AML-193 (cell line): ENCODE results near the gene DHRS1.
A peak's percentile ranks its signal among the peaks of the same experiment; 100 is the strongest.

Experiments used
- DNase-seq, 2 experiments: peaks; one replicate each; lab custom pipeline; 2025; lab: John Stamatoyannopoulos, UW

The DHRS1 gene

DNA sequence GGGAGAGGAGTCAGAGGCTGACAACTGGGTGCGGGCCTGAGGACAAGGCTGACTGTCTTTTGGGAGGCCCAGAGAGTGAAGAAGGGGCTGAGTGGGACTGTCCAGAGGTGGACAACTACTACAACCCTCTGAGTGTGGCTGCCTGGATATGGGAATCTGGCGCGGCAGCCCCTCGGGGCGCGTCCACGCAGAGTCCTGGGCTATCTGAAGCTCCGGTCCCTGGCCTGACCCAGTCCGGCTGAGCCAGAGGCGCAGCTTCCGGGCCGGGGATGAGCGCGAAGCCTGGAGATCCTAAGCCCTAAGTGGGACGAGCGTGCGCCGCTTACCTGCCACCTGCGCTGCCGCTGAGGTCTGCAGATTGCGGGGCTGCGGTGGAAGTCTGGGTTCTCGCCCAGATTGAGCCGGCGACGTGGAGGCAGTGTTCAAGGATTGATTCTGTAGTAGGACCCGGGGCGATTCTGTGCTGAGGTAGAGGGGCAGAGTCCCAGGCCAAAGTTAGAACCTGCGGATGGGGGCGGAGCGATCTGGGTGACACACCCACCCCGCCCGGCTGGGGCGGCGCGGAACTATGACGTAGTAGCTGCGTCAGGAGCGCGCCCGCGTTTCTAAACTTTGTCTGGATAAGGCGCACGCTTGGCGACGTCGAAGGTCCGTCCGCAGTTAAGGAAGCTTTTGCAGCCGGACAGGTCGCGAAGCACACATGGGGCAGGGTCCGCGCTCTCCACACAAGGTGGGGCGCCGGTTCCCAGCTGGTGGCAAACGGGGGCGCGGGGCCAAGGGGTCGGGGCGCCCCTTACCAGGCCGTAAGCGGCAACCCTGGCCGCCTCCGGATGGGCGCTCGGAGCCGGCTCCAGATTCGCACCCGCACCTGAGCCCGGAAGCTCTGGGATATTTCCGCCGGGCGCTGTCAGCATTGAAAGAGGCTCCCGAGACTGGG is at the start of gene DHRS1, which contains the start of gene NOP9:
TSS of gene DHRS1 (minus strand) at position 526 of the 937 bp plus-strand sequence. CDS start 674 bp downstream, outside the sequence.
TSS of gene NOP9 (plus strand) at position 596 of the 937 bp plus-strand sequence. CDS start at position 701, 105 bp downstream.
- DNase-seq = peak; percentile 72 to 84

DNA sequence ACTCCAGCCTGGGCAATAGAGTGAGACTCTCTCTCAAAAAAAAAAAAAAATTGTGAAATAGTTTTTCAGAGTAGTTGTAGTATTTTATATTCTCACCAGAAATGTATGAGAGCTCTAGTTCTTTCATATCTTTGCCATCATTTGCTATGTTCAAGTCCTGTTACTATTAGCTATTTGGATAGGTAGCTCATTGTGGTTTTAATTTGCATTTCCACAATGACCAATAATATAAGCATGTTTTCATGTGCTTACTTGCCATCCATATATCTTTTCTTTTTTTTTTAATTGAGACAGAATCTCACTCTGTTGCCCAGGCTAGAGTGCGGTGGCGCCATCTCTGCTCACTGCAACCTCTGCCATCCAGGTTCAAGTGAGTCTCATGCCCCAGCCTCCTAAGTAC is 48.6 kb upstream of the DHRS1 start:
- DNase-seq = no peak

DNA sequence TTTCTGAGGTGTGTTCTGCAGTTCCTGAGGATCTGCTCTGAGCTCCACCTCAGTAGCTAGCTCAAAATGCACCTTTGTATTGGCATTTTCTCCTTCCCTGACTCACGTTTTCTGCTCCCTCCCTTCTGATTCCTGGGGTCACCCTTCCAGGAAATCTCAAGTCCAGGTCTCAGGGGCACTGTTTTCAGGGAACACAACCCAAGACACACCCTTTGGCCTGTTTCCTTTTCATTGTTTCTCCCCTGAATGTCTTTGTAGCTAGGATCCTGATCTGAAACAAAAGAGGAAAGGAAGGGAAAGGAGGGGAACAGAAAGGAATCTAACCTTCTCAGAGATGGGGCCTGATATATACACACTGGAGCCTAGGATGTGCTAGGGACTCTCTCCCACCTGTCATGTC is 47.6 kb upstream of the DHRS1 start:
- DNase-seq = no peak

DNA sequence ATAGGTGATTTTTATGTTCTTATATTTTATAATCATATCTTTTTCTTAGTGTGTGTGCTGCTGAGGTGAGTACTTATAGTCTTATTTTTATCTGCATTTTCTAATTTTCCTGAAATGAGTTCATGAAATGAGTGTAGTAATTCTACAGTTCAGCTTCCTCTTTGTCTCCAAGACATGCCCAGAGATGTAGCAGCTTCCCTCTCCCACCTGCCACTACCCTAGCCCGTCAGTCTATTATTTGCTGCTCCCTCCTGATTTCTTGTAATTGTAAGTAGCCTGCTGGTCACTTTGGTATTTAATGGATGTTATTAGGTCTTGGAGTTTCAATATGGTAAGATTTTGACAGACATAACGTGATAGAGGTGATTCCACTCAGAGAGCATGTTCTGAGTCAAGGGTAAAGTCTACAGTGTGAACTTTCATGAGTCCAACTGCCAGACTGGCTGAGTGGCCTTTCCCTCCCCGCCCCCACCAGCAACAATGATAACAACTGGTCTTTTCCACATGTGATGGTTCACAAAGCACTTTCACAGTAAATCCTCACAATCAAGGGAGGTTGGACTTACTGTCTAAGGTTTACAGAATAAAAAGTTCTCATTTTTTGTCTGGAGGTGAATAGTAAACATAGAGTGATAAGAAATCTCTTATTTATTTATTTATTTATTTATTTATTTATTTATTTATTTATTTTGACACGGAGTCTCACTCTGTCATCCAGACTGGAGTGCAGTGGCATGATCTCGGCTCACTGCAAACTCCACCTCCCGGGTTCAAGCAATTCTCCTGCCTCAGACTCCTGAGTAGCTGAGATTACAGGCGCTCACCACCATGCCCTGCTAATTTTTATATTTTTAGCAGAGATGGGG is 44.4 kb upstream of the DHRS1 start:
- DNase-seq = peak; percentile 18 to 26

DNA sequence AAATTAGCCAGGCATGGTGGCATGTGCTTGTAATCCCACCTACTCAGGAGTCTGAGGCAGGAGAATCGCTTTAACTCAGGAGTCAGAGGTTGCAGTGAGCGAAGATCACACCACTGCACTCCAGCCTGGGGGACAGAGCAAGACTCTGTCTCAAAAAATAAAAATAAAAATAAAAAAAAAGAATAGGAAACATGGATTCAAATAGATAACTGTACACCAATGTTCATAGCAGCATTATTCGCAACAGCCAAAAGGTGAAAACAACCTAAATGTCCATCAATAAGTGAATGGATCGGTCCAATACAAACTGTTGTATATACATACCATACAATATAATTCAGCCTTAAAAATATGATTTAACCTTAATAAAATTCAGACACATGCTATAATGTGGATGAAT is 43.3 kb upstream of the DHRS1 start:
- DNase-seq = no peak

DNA sequence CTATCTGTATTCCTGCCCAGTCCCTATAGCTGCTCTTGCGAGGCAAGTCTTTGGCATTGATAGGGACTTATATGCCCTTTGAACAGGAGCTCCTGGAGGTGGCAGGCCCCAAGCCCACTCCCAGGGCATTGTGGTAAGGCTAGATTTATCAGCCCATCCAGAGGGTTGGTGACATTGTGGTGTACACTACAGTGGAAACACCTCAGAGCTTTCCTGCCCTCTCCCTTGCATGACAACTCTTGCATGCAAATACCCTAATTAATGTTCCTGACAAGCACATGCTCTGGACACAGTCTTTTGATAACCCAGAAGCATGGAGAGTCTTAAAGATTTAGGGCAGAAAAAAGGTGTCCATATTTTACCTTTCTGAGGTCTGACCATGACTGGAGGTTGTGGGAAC is 41.0 kb upstream of the DHRS1 start:
- no peak for DNase-seq

DNA sequence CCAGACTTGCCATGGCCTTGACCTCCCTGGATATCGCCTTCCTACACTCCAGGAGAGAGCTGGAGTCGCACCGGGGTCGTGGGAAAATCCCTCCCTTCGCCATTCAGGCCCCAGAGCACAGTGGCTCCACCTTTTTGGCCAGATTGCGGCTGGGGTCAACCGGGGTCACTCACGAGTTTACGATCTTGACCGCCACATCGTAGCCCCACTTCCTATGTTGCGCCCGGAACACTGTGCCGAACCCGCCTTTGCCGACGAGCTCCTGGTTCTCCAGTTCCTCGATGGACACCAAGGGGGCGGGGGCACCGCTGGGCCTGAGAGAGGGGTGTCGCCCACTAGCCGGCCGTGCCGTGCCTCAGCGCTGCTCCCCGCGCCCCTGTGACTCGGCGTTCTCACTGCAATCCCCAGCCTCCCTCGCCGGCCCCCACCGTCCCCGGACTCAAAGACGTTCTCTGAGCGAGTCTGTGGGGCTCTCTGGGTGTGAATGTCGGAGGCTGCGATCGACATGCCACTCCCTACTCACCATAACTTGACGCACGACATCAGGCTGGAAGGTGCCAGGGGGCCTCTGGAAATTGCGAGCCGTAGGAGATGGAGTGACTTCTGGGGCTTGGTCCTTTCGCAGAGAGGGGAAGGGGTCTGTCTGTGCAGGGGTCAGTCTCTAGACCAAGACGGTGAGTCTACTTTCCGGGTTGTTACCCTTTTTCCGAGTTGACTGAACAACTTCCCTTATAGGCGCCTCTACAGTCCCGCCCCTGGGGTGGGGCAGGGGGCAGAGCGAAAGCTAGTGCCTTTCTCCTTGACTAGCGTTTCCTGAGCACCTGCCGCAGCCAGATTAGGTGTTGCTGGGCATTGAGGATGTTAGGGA is 39.9 kb upstream of the DHRS1 start, which contains the start of gene RIPK3:
TSS of gene RIPK3 (minus strand) at position 708 of the 868 bp plus-strand sequence. CDS start at position 543, 165 bp downstream.
- peak; percentile 40 to 43 for DNase-seq

DNA sequence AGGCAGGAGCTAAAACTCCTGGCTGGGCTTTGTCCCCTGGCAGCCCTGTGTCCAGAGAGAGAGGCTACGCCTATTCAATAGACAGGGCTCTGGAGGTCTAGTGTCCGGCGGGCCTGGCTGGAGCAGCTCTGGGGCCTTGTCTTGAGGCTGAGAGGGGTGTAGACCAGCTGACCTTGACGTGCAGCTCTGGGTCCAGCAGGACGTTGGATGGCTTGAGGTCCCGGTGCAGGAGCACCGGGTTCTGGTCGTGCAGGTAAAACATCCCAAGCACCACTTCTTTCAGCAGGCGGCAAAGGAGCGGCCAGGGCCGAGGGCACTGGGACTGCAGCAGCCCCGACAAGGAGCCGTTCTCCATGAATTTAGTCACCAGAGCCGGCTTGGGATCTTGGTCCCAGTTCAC is 39.3 kb upstream of the DHRS1 start:
- DNase-seq = no peak

DNA sequence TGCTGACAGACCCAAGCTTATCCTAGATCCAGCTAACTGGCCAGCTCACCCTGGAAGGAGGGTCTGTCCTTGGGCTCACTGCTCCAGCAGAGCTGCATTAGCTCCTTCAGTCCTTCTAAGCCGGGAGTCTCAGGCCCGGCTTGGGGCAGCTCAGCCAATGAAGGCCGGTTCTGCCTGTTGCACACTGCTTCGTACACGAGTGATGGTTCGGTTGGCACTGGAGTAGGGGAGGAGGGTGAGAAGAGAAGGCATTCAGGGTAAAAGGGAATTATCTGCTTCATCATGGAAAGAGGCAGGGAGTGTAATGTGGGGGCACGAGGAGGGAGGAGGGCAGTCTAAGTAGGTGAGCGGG is 38.2 kb upstream of the DHRS1 start:
- no peak for DNase-seq

DNA sequence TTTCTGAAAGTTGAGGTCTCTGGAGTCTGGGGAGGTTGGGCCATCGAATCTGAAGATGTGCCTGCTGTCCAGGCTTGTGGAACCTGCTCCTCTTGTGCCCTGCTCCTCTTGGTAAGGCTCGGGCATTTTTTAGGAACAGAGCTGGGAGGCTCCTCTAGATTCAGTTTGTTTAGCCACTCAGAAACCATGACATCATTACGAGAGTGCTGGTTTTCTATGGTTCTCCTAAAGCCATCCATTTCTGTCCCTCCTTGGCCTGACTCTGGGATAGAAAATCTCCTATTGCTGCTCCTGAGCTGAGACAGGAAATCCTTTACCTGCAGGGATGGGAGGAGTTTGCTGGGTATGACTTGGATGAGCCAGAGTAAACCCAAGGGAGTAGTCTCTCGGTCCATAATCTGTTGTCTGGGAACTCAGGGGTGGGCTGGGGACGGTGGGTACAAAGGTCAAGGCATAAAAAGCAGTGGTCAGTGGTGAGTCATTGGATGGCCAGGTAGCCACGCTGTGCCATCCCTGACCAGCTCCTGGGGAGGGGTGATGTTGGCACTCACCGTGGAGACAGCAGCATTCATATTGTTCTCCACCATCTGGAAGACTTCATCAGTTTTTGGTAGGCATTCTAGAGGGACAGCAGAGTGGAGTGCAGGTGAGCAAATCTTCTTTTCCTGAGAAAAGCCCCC is 37.7 kb upstream of the DHRS1 start:
- no peak for DNase-seq

DNA sequence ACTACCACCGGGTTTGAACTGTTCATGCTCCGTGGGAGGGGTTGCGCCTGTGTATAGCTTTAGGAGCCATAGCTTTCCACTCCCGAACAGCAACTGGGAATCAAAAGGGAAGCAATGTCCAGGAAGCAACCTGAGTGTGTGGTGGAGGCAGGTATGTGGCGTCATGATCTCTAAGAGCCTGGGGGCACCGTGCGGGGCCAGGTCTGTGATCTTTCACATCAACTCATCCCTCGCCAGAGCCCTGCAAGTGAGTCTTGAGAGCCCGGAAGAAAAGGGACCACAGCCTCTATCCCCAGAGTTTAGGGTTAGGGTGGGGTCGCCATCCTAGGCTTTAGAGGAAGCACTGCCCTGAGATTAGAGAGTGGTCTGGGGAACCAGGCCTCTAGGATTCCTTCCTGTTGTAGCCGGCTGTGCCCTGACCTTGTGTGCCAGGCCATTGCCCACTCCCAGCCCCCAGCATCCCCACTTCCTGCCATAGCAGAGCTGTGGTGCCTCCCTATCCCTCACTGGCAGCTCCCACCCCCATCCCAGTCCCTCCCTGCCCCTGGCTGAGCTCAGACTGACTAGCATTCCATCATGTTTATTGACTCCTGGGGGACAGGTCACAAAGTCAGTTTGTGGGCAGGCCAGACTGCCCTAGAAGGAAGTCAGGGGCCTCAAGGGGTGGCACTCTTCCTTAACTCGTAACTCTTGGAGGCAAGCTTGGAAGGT is 36.0 kb upstream of the DHRS1 start:
- DNase-seq = no peak

DNA sequence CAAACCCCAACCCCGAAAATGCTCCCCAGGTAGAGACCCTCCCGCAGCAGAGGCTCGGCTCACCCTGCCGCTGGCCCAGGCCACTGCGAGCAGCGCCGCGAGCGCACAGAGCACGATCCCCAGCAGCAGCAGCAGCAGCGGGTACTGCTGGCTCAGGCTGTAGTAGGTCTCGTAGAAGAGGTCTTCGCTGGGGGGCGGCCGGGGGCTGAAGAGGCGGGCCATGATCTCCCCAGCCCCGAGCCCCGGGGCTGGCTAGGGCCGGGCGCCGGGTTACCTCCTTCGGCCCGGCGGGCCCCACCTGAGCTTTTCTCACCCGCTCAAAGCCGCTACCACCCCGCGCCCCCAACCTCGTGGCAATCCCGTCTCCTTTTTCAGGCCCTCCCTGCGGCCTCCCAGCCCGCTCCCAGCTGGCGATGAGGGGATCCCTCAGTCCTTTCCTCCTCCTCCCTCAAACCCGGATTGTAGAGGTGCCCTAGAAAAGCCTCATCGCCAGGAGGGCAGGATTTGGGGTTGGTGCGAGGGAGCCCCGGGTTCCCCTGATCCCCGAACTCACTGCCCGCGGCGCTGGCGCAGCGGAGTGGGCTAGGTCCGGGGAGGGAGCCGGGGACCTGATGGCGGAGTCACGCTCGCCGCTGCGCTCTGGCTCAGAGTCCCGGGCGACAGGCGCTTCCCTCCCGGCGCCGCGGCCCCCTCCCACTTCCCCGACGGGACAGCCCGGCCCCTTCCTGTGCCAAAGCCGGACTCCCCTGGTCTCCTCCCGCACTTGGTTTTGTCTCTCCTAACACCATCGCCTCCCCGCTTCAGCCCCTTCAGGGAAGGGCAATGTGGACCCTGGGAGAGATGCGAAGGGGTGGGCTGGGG is 35.1 kb upstream of the DHRS1 start, which contains the start of gene ADCY4:
TSS of gene ADCY4 (minus strand) at position 641 of the 861 bp plus-strand sequence. CDS start at position 222, 419 bp downstream.
- no peak for DNase-seq

DNA sequence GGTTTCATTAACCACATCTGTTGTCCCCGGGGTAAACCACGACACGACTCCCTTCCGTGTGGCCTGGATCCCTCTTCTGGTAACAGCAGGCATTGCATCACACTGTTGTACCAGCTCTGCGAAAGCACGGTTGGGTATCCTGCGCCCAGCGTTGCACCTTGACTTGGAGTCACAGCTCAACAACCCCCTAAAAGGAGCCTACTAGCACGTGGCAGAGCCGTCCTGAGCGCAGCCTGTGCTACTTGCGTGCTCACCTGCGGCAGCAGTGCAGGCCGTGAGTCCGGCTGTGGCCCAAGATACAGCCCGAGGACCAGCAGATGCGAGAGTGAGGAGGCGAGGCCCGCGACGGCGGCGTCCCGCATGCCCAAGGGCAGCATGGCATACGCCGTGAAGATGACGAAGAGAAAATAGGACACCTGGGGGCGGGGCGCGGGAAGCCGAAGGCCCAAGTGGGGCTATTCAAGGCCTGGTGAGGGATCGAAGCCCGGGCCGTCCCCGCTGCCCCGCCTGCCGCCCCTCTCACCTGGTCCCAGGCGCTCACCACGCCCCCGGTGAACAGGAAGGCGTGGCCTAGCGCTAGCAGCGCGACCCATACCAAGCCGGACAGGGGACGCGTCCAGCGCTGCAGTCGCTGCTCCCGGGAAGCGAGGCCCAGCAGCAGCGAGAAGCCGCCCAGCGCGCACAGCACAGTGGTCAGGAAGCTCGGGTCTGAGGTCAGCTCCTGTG is 32.9 kb upstream of the DHRS1 start:
- DNase-seq = peak; percentile 67 to 77

DNA sequence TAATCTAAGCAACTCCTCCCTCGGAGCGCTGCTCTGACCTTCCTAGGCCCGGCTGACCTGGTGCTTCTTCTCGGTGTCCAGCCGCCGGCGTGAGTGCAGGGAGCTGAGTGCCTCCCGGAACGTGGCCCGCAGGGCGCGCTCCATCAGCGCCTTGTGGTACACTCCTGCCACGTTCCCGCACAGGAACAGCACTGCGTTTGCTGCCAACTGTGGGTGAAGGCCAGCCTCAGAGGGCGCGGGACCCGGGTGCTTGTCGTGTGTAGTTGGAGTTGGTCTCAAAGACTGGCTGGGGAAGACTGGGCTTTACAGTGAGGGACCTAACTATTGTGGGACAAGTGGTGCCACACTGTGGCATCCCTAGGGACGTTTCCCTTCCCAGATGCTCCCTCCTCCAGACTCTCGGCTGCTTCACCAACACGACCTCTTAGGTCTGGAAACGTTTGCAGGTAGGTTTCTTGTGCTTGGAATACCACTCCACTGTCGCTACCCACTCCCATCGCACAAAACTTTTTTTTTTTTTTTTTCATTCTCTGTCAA is 32.2 kb upstream of the DHRS1 start:
- peak in 1 of 2 experiments; percentile 16 for DNase-seq

DNA sequence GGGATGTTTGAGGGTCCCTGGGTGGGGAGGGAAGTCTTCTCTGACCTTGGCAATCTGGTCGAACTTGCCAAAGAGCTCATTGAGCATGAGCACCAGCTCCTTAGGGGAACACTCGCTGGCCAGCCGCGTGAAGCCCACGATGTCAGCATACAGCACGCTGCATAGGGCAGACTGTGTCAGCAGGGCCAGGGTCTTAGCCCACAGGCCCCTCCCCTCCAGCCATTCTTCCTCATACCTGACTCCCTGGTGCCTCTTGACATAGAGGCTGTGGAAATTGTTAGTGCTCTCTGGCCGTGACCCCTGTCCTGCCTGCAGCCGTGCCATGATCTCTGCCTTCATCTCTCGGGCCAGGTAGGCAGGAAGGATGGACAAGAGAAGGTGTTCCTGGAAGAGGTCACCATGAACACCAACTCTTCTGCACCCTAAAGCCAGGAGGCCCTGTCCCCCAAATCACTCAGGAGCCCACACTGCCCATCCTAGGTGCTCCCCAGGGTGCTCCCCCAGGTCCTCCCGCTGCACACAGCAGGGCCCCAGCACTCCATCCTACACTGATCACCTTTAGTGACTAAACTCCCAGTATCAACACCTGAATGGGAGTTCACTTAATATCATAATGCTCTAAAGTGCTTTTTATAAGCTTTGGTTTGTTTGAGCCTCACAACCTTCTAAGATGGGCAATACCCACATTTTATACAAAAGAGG is 31.5 kb upstream of the DHRS1 start:
- DNase-seq = no peak

DNA sequence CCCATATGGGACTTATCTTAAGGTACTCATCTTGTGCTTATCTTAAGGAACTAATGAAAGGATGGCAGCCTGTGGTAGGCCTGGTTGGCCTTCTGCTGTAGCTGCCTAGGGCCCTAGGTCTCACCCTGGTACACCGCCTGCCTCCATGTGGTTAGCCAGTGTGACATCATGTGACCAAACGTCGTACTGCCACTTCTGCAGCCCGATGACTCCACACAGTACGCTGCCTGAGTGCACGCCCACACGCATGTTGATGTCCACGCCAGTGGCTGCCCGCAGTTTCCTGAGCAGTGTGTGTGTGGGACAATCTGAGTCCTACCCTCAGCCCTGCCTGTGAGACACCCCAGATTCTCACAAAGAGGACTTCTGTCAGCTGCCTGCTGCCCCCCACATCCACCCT is 30.2 kb upstream of the DHRS1 start:
- peak; percentile 88 to 94 for DNase-seq

DNA sequence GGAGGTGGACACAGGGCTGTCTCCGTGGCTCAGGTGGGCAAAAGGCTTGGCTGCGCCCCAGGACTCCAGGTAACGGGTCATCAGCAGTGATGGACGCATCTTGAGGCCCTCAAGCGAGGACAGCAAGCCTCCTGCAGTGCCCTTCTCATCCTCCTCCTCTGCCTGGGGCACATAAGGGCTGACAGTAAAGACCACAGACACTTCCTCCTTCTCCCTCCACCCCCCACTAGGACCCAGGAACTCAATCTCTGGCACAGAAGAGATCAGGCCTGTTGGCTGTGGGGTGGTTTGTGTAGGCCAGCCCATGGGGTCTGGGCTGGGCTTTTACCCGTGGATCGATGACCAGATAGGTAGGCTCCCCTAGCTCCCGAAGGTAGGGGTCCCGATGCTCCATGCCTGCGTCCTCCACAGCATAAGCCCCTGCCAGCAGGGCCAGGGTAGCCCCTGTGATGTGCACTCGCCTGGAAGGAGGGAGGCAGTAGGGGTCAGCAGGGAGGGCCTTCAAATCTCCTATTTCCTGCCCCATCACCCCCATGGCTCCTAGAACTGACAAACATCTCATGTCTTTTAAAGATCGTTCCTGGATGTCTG is 29.6 kb upstream of the DHRS1 start:
- DNase-seq = peak; percentile 11 to 22
